ENCODE results near the gene ARIH2.

Gene ARIH2

GRCh38 chr3:48999085-48999858, 80.6 kb downstream of the ARIH2 start:
- no peak overlapping the region for H3K4me3 ChIP-seq (ENCODE audit: low read depth, low read length)

GRCh38 chr3:49001155-49001554, 82.5 kb downstream of the ARIH2 start:
- no peak overlapping the region for H3K4me3 ChIP-seq (ENCODE audit: low read depth, low read length)

- no peak overlapping the region for H3K4me3 ChIP-seq (ENCODE audit: low read depth, low read length)
These were observed 86.0 kb downstream of the ARIH2 start for GRCh38 chr3:49004352-49005302.

- H3K4me3 ChIP-seq (ENCODE audit: low read depth, low read length): no peak overlapping the region
These were observed 86.7 kb downstream of the ARIH2 start for GRCh38 chr3:49005303-49005680.

GRCh38 chr3:49005998-49006397, 87.4 kb downstream of the ARIH2 start:
- no peak overlapping the region for H3K4me3 ChIP-seq (ENCODE audit: low read depth, low read length)

GRCh38 chr3:49006408-49007067, 87.9 kb downstream of the ARIH2 start:
- H3K4me3 ChIP-seq (ENCODE audit: low read depth, low read length): peak overlapping the region; percentile 94

- peak within 1 kb of the TSS; percentile 94 for H3K4me3 ChIP-seq (ENCODE audit: low read depth, low read length)
These were observed 88.6 kb downstream of the ARIH2 start, which contains the start of gene WDR6 for GRCh38 chr3:49007068-49007770. TSS of gene WDR6 (plus strand) at chr3:49007391. CDS start at chr3:49007432, 41 bp downstream.

GRCh38 chr3:49007771-49008528, 89.3 kb downstream of the ARIH2 start:
- peak overlapping the region; percentile 94 for H3K4me3 ChIP-seq (ENCODE audit: low read depth, low read length)

GRCh38 chr3:49008627-49009026, 90.0 kb downstream of the ARIH2 start:
- peak overlapping the region; percentile 52 for H3K4me3 ChIP-seq (ENCODE audit: low read depth, low read length)

GRCh38 chr3:49009396-49009795, 90.8 kb downstream of the ARIH2 start:
- no peak overlapping the region for H3K4me3 ChIP-seq (ENCODE audit: low read depth, low read length)

GRCh38 chr3:49012441-49013017, 93.9 kb downstream of the ARIH2 start:
- H3K4me3 ChIP-seq (ENCODE audit: low read depth, low read length): no peak overlapping the region

- H3K4me3 ChIP-seq (ENCODE audit: low read depth, low read length): no peak overlapping the region
These were observed 94.6 kb downstream of the ARIH2 start for GRCh38 chr3:49013113-49013737.

GRCh38 chr3:49013738-49014660, 95.4 kb downstream of the ARIH2 start:
- H3K4me3 ChIP-seq (ENCODE audit: low read depth, low read length): no peak overlapping the region

GRCh38 chr3:49015072-49015471, 96.4 kb downstream of the ARIH2 start:
- no peak overlapping the region for H3K4me3 ChIP-seq (ENCODE audit: low read depth, low read length)

- H3K4me3 ChIP-seq (ENCODE audit: low read depth, low read length): no peak overlapping the region
These were observed 97.1 kb downstream of the ARIH2 start for GRCh38 chr3:49015765-49016164.

- H3K4me3 ChIP-seq (ENCODE audit: low read depth, low read length): no peak overlapping the region
These were observed 98.0 kb downstream of the ARIH2 start for GRCh38 chr3:49016414-49017228.

All from iPS-11a (cell line).